HG03378 (cell line): ENCODE results near the gene FABP6.

ENCODE experiments used
- ATAC-seq: cut with Tn5 transposase; IDR thresholded peaks from one replicate; pipeline ENCODE4 v1.9.1; 2021; ENCODE audit warnings: mild to moderate bottlenecking, moderate library complexity; ENCODE audit not compliant: unreplicated experiment

Gene FABP6

GRCh38 chr5:160260881-160261815 is 31.8 kb downstream of the FABP6 start:
- ATAC-seq = peak; percentile 57

- ATAC-seq = no peak
Observed at GRCh38 chr5:160262151-160263074, 33.1 kb downstream of the FABP6 start.

GRCh38 chr5:160263326-160263855 is 34.1 kb downstream of the FABP6 start:
- no peak for ATAC-seq

GRCh38 chr5:160266044-160266443 is 36.7 kb downstream of the FABP6 start:
- no peak for ATAC-seq

- no peak for ATAC-seq
Observed at GRCh38 chr5:160266752-160267345, 37.5 kb downstream of the FABP6 start.

- ATAC-seq = no peak
Observed at GRCh38 chr5:160268121-160268520, 38.8 kb downstream of the FABP6 start.

GRCh38 chr5:160269017-160269416 is 39.7 kb downstream of the FABP6 start:
- ATAC-seq = no peak

GRCh38 chr5:160270704-160271103 is 41.4 kb downstream of the FABP6 start:
- no peak for ATAC-seq

- ATAC-seq = no peak
Observed at GRCh38 chr5:160271396-160271795, 42.1 kb downstream of the FABP6 start.

- ATAC-seq = no peak
Observed at GRCh38 chr5:160271836-160272235, 42.5 kb downstream of the FABP6 start.

- no peak for ATAC-seq
Observed at GRCh38 chr5:160272264-160272663, 43.0 kb downstream of the FABP6 start.

- ATAC-seq = no peak
Observed at GRCh38 chr5:160272889-160273288, 43.6 kb downstream of the FABP6 start.

- ATAC-seq = no peak
Observed at GRCh38 chr5:160274483-160274931, 45.2 kb downstream of the FABP6 start.

- no peak for ATAC-seq
Observed at GRCh38 chr5:160278343-160278742, 49.0 kb downstream of the FABP6 start.

GRCh38 chr5:160280384-160281095 is 51.2 kb downstream of the FABP6 start:
- ATAC-seq = no peak

- no peak for ATAC-seq
Observed at GRCh38 chr5:160281275-160281674, 52.0 kb downstream of the FABP6 start.

- ATAC-seq = no peak
Observed at GRCh38 chr5:160284291-160284873, 55.1 kb downstream of the FABP6 start.

- no peak for ATAC-seq
Observed at GRCh38 chr5:160285316-160285715, 56.0 kb downstream of the FABP6 start.

GRCh38 chr5:160286947-160287346 is 57.6 kb downstream of the FABP6 start:
- ATAC-seq = no peak
